HG03342 (cell line): ENCODE measurements around the gene ZSWIM6.
A peak's percentile ranks its signal among the peaks of the same experiment; 100 is the strongest.

Experiments
- ATAC-seq: cut with Tn5 transposase; IDR thresholded peaks from one replicate; pipeline ENCODE4 v1.9.1; 2021; ENCODE audit warnings: mild to moderate bottlenecking, moderate library complexity; ENCODE audit not compliant: unreplicated experiment

Gene ZSWIM6

GRCh38 chr5:61331407-61332357 is at the start of gene ZSWIM6:
ZSWIM6 (plus strand) TSS chr5:61332258; CDS start chr5:61332273, 15 bp downstream.
- ATAC-seq: peak; percentile 75

DNA sequence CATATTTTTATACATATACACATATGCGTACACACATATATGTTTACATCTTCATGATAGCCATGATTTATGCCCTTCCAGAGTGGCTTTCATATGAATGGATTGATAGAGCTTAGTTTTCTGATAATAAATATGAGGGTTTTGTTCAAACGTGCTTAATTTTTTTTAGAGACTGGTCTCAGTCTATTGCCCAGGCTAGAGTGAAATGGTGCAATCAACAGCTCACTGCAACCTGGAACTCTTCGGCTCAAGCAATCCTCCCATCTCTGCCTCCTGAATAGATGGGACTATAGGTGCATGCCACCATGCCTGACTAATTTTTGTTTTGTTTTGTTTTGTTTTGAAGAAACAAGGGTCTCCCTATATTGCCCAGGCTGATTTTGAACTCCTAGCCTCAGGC is 48.6 kb upstream of the ZSWIM6 start:
- no peak for ATAC-seq

DNA sequence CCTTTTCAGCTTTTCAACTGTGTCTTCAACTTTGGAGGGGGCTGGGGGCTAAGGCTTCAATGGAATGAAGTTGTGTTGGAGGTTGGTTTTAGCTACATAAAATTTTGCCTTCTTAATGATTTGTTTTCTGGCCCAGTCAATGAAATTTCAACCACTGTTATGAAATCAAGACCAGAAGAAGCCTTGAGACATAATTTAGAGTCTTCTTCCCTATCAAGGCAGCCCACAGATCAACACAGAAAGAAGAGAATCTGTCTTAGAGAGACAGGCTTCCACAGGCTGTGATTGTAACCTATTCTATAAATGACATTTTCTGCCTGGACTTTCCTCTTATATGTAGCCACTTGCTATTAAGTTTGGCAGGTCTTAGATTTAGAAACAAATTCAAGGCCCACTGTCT is 46.5 kb upstream of the ZSWIM6 start:
- ATAC-seq: no peak

DNA sequence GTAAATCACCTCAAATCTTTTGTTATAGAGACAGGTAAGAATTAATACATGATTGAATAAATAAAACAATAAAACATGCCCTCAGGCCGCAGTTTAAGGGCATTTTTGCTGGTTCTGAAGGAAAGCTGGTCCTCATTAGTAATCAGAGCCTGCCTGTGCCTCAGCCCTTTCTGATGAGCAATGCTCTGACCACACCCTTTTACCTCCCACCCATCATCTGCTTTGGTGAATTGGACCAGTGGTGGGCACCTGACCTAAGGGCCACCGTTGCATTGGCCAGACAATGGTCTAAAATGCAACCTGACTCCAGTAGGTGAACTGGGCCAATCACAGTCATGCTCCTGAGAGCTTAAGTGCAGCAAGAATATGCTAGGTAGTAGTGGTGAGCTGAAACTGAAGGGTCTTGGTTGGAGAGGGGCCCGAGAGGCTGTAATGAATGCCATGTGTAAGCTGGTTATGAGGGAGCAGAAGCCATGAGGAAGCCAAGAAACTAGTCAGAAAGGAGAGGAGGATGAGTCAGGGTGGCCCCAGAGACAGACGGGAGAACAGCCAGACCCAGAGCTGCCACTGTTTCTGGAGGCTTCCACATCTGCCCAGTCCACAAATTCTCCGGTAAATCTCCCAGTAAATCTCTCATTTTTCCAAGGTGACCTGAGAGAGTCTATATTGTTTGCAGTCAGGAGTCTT is 45.5 kb upstream of the ZSWIM6 start:
- ATAC-seq: no peak

DNA sequence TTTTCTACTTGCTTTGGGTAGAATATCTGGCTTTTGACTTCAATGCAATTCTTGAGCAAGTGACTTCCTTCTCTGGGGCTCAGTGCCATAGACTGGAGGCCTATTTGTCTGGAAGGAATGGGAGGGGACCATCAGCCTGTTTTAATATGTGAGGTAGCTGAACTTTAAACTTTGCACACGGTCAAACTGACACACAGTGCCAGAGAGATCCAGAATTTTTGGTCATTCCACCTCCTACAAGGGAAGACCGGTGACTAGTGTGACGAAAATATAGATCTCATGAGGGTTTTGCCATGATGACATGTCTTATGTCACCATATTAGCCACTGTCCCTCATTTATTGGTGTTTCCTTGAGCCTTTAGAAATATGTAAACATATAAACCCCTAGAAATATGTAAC is 44.6 kb upstream of the ZSWIM6 start:
- ATAC-seq: no peak

GRCh38 chr5:61289241-61289640 is 42.8 kb upstream of the ZSWIM6 start:
- no peak for ATAC-seq

DNA sequence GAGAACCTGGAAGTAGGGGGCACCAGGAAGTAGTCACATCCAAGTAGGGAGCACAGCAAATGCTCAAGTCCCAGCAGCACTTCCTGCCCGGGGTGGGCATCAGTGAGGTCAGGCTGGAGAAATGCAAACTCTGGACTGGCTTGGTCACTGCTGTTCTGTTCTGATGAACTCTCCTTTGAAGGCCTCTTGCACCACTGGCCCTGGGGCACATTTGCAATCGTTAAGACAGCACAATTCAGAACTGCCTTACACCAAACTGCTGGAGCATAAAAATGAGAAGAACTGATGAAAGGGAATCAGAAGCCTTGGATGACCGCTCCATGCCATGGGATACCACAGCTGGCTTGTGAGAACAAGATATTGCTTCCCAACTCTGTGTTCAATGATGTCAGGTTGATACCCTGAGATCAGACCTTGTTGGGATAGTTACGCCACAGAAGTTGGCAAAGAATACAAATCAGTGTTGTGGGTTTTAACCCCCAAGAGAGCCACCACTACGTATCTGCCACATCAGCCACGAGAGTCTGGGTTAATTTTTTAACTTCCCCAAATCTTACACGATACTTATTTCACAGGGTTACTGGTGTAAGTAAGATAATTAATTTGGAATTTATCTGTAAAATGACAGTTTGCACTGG is 42.3 kb upstream of the ZSWIM6 start:
- ATAC-seq: no peak

DNA sequence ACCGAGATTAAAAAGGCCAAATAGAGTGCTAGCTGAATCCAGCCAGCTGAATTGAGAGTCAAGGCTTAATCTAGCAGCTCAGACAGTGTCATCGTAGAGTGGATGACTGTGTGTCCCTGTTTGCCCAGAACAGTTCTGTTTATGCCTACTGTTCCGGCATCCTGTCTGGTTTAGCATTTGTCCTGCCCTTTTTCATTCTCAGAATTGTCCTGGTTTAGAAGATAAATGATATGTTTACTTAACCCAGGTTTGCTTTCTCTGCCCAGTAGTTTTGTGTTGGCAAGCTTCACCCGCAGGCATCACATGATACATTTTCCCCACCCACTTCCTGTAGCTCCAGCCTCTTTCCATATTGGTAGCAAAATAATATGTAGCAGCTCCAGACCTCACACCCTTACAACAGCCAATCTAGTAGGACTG is 41.3 kb upstream of the ZSWIM6 start:
- no peak for ATAC-seq

DNA sequence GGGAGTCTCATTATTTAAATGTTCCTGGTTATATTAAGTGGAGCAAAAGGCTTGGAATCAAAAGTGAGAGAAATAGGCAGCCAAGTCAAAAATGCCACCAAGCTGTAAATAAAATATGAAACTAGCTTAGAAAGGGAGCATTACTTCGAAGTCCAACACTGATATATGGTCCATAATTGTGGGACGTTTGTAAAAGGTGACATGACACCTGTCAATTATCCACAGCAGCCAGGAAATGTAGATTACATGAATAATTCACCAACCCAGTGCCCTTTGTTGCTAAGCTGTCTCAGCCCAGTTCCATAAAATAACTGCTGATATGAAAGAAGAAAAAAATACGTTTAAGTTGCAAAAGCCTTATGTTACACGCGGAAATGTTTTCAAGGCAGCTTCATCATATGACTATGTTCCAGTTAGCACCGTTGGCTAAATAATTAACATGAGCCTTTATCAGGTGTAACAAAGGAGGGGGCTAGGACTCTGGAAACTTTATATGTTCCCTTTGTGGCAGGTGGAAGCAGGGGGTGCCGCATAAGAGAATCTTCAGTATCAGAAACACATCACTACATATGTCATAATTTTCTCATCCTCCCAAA is 39.9 kb upstream of the ZSWIM6 start:
- ATAC-seq: no peak

DNA sequence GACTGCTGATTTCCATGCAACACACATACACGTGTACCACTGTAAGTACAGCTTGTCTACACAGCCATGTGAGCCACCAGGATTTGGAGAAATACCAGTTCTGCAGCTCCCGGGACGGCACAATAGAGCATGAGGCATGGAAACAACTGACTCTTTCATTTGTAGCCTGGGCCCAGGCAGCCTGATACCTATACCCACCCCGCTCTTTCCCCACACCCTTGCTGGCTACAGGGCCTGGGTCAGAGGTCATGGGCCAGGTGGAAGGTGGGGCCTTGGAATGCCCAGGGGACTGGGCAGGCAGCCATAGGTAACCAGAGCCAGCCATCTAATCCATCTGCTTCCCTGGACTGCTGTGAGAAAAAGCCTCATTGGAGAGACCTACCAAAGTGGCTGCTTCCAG is 39.0 kb upstream of the ZSWIM6 start:
- no peak for ATAC-seq

- no peak for ATAC-seq
Measured at GRCh38 chr5:61293873-61294272, 38.2 kb upstream of the ZSWIM6 start.

GRCh38 chr5:61295365-61295764 is 36.7 kb upstream of the ZSWIM6 start:
- no peak for ATAC-seq

- no peak for ATAC-seq
Measured at GRCh38 chr5:61298066-61298465, 34.0 kb upstream of the ZSWIM6 start.

DNA sequence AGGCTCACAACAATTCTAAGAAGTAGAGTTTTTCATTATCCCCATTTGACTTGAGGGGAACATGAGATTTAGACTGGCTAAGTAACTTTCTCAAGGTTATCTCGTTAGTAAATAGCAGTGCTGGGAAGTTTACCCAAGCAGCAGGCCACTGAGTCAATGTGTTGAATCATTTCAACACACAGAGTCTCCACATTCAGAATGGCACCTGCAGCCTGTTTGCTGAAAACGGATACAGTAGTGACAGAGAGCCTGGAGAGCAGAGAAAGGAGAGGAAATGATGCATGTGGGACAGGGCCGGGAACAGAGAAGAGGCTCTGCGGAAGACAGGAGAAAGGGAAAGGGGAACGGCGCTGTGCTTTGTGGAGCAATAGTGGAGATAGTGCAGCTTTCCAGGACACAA is 33.5 kb upstream of the ZSWIM6 start:
- no peak for ATAC-seq

GRCh38 chr5:61299261-61299681 is 32.8 kb upstream of the ZSWIM6 start:
- no peak for ATAC-seq

GRCh38 chr5:61301341-61302199 is 30.5 kb upstream of the ZSWIM6 start:
- ATAC-seq: no peak

DNA sequence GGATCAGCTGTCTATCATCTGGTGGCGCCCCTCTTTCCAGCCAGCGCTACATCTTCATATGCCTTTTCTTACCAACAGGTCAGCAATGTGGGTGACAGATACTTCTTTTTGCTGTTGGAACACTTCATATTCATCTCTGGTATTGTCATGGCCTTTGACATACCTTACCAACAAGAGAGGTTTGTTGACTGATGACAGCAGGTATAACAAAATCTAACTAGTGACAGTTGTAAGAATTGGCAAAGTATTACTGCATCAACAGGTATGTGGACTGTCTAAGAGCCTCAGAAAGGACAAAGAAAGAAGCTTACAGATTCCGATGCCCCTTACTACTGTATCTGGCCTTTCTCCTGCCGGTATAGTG is 29.9 kb upstream of the ZSWIM6 start:
- no peak for ATAC-seq

GRCh38 chr5:61303346-61303745 is 28.7 kb upstream of the ZSWIM6 start:
- ATAC-seq: no peak

DNA sequence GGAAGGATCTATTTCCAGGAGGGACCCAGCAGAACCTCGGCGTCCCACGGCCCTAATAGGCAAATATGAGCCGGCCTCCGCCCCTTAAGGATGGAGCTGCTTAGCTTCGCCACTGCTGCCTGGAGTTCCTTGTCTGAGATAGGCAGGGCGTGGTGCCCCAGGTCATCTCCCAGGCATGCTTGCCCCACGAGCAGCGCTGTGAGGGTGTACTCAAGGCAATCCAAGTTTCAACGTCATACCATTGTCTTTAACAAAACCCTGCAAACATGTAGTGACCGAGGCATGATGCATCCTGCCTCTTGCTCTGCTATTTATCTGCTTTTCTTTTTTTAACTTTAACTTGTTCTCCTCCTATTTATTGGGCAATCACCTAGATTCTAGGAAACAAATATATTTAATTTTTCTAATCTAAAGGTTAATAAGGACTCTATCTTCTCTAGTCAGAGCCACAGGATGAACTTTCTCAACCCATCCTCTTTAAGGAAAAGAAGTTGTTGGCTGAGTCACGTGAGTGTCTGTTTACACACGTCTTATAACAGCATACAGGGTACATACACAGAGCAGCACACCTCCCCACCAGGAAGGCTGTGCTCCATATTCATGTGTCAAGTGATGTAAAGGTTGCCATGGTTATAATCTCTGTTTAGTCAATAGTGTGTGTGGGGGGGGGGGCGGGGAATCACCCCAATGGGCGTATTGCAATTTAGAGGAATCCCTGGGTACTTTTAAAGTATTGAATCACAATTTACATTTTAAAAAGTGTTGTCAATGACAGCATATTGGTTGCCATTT is 27.3 kb upstream of the ZSWIM6 start:
- ATAC-seq: no peak
